WERI-Rb-1 (cell line): ENCODE measurements around the gene TNNT2.

Source experiments
- DNase-seq: peaks from one replicate; pipeline ENCODE4 v3.0.0-alpha.2; 2020
- H3K27ac ChIP-seq: fragments of 250-450 bp; sonication (Bioruptor Pico); 2 replicates; pipeline ENCODE4 v1.5.1; 2020; ENCODE audit warnings: mild to moderate bottlenecking, moderate library complexity
- H3K27me3 ChIP-seq: fragments of 250-450 bp; sonication (Bioruptor Pico); 2 replicates; pipeline ENCODE4 v1.5.1; 2021; ENCODE audit warnings: mild to moderate bottlenecking, low read depth, moderate library complexity; ENCODE audit not compliant: insufficient read depth, severe bottlenecking
- H3K36me3 ChIP-seq: fragments of 250-450 bp; sonication (Bioruptor Pico); 2 replicates; pipeline ENCODE4 v1.5.1; 2020; ENCODE audit warnings: mild to moderate bottlenecking, moderate library complexity
- H3K4me3 ChIP-seq: 2 replicates; pipeline ENCODE4 v1.5.1; 2011; ENCODE audit warnings: low read depth, mild to moderate bottlenecking, control low read depth, low read length
- H3K9me3 ChIP-seq: fragments of 250-450 bp; sonication (Bioruptor Pico); 2 replicates; pipeline ENCODE4 v1.5.1; 2021; ENCODE audit warnings: mild to moderate bottlenecking, moderate library complexity; ENCODE audit not compliant: severe bottlenecking
- TF ChIP-seq, protein P1 (sequence below): IDR thresholded peaks from 2 replicates; pipeline ENCODE4 v1.5.1; 2011; ENCODE audit warnings: low read depth, mild to moderate bottlenecking, control low read depth, inconsistent platforms, low read length

The TNNT2 gene

GRCh38 chr1:201414051-201414738 is 36.7 kb upstream of the TNNT2 start:
- TF ChIP-seq, protein P1, sequence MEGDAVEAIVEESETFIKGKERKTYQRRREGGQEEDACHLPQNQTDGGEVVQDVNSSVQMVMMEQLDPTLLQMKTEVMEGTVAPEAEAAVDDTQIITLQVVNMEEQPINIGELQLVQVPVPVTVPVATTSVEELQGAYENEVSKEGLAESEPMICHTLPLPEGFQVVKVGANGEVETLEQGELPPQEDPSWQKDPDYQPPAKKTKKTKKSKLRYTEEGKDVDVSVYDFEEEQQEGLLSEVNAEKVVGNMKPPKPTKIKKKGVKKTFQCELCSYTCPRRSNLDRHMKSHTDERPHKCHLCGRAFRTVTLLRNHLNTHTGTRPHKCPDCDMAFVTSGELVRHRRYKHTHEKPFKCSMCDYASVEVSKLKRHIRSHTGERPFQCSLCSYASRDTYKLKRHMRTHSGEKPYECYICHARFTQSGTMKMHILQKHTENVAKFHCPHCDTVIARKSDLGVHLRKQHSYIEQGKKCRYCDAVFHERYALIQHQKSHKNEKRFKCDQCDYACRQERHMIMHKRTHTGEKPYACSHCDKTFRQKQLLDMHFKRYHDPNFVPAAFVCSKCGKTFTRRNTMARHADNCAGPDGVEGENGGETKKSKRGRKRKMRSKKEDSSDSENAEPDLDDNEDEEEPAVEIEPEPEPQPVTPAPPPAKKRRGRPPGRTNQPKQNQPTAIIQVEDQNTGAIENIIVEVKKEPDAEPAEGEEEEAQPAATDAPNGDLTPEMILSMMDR: no peak
- no peaks in the 10 kb centered on the region for H3K27me3 ChIP-seq
- H3K4me3 ChIP-seq: no peak overlapping the region
- DNase-seq: no peak
- no peaks in the 10 kb centered on the region for H3K36me3 ChIP-seq
- peaks cover 22% of the 10 kb centered on the region for H3K9me3 ChIP-seq
- H3K27ac ChIP-seq: no peak overlapping the region

DNA sequence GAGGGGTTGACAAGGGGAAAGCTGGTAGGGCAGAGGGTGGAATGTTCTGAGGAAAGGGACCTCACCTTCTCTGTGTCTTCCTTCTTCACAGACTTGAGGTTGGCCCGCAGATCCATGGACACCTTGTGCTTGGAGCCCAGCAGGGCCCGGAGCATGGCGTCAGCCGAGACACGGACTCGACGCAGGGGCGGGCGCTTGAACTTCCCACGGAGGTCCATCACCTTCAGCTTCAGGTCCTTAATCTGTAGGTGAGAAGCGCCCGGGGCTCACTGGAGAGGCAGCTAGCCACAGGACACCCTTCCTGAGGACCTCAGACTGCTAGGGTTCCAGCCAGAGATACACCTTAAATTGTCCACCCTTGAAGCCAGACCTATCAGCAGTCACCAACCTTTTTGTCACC is 33.8 kb upstream of the TNNT2 start:
- no peak for DNase-seq
- TF ChIP-seq, protein P1: no peak
- Histone ChIP-seq H3K27me3 (no peaks in the 10 kb centered on the region), H3K9me3 (peaks cover 22% of the 10 kb centered on the region), H3K36me3 (no peaks in the 10 kb centered on the region), H3K27ac (no peak overlapping the region), H3K4me3 (no peak overlapping the region)

GRCh38 chr1:201409440-201409839 is 32.0 kb upstream of the TNNT2 start:
- no peak overlapping the region for H3K27ac ChIP-seq
- H3K4me3 ChIP-seq: no peak overlapping the region
- peaks cover 4% of the 10 kb centered on the region for H3K9me3 ChIP-seq
- TF ChIP-seq, protein P1: no peak
- H3K27me3 ChIP-seq: no peaks in the 10 kb centered on the region
- no peak for DNase-seq
- no peaks in the 10 kb centered on the region for H3K36me3 ChIP-seq

GRCh38 chr1:201408834-201409200 is 31.3 kb upstream of the TNNT2 start:
- H3K36me3 ChIP-seq: no peaks in the 10 kb centered on the region
- no peak for DNase-seq
- no peaks in the 10 kb centered on the region for H3K9me3 ChIP-seq
- no peaks in the 10 kb centered on the region for H3K27me3 ChIP-seq
- H3K27ac ChIP-seq: no peak overlapping the region
- no peak overlapping the region for H3K4me3 ChIP-seq
- TF ChIP-seq, protein P1: no peak

DNA sequence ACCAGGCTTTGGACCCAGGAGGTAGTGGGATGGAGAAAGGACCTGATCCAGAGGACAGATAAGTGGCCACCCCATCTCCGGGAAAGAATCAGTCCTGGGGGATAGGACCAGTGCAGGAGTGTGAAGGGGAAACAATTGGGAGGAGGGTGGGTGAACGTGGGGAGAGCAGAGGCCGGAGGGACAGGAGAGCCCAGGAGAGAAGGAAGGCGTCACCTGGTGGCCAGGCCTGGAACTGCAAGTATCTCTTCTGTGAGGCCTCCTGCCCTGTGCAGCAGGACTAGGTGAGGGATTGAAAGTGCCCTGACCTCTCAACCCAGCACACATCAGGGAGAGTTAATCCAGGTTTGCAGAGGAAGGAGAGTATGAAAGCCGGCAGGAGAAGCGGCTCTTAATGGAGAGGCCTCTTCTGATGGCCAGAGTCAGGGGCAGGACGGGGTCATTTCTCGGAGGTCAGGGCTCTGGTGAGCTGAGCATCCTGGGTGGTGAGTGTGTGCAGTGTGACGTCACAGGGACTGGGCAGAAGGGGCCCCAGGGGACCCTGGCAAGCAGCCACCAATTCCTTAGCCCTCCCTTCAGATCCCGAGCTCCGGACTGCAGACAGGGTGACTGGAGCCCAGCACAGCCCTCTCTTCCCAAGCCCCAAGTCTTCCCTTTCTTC is 30.8 kb upstream of the TNNT2 start:
- Histone ChIP-seq H3K36me3 (no peaks in the 10 kb centered on the region), H3K4me3 (no peak overlapping the region), H3K27ac (no peak overlapping the region), H3K27me3 (no peaks in the 10 kb centered on the region), H3K9me3 (no peaks in the 10 kb centered on the region)
- DNase-seq: peak; percentile 98
- TF ChIP-seq, protein P1: peak; percentile 100
